ELF-1 (cell line): ENCODE measurements around the gene OXTR.
"Not testable (repeated sequence)": the region's sequence is repeated elsewhere in the genome, so short reads cannot be mapped to it uniquely, and the experiment has no call there.

Experiments
- DNase-seq: peaks from one replicate; pipeline ENCODE4 v3.0.0-alpha.2; 2016; ENCODE audit warnings: low read depth, low spot score

OXTR gene

GRCh38 chr3:8741581-8742261 lies 27.7 kb downstream of the OXTR start:
- peak; percentile 82 for DNase-seq

- DNase-seq = no peak
Observed at GRCh38 chr3:8739757-8740504, 29.5 kb downstream of the OXTR start.

GRCh38 chr3:8738639-8739038 lies 30.8 kb downstream of the OXTR start:
- no peak for DNase-seq

- DNase-seq = no peak
Observed at GRCh38 chr3:8737823-8738222, 31.6 kb downstream of the OXTR start.

- no peak for DNase-seq
Observed at GRCh38 chr3:8737301-8737700, 32.1 kb downstream of the OXTR start.

GRCh38 chr3:8736436-8736835 lies 33.0 kb downstream of the OXTR start:
- no peak for DNase-seq

GRCh38 chr3:8734908-8735307 lies 34.5 kb downstream of the OXTR start:
- no peak for DNase-seq

GRCh38 chr3:8734137-8734878 lies 35.1 kb downstream of the OXTR start:
- no peak for DNase-seq

DNA sequence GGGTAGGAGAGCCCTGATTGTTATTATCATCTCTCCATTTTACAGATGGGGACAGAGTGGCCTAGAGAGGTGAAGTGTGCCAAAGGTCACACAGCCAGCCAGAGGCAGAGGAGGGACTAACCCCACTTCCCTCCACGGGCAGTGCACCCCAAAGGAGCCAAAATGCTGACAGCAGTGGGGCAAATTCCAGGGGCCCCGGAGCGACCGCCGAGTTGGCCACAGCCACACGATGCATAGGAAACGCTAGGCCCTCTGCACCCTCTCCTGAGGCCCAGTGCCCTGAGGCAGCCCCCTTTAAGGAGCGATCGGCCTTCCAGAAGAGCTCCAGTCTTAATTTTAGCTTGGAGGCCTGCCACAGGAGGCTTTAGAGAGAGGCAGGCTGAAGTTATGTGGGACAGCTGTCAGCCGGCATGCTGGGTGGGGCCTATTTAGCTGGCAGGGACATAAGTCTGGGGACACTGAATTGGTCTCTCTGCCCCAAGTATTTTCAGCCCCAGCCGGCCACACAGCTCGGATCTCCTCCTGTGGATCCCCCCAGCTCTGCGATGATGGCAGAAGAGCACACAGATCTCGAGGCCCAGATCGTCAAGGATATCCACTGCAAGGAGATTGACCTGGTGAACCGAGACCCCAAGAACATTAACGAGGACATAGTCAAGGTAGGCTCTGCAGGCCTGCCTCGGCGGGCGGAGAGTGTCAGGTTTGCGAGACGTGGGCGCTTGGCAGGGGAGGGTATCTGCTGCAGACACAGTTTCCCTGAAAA lies 35.9 kb downstream of the OXTR start, which contains the start of gene CAV3:
Gene CAV3 (plus strand): TSS at position 471 of the 763 bp plus-strand sequence. CDS start 75 bp downstream, at position 546.
- DNase-seq = no peak

DNA sequence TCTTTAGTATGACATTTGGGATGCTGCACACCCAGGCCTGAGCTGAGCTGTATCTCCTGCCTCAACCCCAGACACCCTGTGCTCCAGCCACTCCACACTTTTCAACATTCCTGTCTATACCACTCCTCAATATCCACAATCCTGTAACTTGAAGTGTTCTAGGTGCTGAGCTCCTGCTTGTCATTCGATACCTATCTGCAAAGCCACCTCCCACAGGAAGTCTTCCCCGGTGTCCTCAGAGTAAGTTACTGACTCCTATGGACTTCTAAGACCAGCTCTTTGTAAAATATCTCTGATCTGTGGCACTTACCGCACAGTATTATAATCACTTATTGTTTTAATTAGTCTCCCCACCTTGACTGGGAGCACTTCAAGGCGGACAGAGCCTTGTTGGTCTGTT lies 37.0 kb downstream of the OXTR start:
- no peak for DNase-seq

- DNase-seq = no peak
Observed at GRCh38 chr3:8730656-8731055, 38.8 kb downstream of the OXTR start.

DNA sequence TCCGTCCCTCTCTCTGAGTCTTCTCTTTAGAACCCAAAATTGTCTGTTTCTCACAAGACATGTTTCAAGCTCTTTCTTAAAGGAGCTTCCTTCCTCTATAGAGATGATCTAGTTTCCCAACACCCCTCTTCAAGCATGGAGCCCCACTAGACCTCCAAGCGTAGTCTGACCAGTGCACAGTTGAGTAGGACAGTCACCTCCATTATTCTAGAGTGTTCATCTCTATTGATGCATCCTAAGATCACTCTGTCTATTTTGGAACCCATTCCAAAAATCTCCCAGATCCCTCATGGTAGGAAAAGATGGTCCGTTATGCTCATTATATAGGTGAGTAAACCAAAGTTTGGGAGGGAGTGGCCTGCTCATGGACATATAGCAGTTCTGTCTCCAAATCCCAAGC lies 39.9 kb downstream of the OXTR start:
- no peak for DNase-seq

DNA sequence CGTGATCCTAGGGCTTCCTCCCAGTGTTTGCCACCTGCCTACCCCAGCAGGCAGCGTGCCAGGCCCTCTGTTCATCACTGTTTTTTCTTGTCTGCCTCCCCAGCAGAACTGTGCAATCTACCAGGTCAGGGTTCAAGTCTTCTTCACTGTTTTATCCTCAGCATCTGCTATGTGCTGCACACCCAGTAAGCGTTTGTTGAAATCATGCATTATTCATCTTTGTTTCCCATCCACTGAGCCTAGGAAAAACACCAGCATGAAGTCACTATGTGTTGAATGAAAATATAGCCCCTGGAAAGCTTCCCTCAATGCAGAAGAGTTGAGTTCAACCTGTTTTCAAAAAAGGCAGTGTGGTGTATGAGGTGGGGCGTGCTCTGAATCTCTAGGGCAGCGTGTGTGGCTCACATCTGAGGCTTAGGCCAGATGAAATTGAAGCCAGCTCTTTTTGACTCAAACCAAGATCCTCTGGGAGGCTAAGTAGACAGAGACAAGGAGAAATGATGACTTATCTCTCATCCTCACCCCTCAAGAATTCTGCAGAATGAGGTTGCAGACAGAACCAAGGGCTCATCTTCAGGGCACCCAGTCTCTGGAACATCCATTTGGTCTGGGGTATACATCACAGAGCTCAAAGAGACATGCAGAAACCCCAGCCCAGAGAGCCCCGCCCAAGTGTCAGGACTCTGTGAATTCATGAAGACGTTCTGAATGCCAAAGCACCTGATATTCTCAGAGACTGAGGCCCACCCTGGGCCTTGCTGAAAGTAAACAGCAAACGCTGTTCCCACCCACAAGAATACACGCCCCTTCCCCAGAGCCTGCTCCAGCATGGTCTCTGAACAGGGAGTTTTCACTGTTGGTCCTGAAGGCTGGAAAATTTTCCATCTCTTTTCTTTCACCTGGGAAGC lies 41.6 kb downstream of the OXTR start:
- DNase-seq = no peak

GRCh38 chr3:8724108-8724752 lies 45.2 kb downstream of the OXTR start:
- no peak for DNase-seq

DNA sequence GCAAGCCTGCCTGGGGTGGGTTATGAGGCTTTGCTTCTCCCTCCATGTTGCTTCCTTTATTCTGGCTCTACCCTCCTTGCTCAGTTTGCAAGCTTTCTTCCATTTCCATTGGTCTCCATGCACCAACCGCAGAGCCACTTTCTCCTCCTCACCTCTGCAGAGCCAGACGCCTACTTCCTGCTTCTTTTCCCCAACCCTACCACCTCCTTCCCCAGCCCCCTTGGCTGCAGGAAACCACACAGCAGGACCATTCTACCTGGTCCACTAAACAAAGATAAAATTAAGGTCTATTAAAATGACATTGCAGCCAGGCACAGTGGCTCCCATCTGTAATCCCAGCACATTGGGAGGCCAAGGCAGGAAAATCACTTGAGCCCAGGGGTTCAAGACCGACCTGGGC lies 45.8 kb downstream of the OXTR start:
- DNase-seq = no peak

GRCh38 chr3:8722808-8723207 lies 46.6 kb downstream of the OXTR start:
- DNase-seq = no peak

- not testable (repeated sequence) for DNase-seq
Observed at GRCh38 chr3:8715757-8716156, 53.7 kb downstream of the OXTR start.

DNA sequence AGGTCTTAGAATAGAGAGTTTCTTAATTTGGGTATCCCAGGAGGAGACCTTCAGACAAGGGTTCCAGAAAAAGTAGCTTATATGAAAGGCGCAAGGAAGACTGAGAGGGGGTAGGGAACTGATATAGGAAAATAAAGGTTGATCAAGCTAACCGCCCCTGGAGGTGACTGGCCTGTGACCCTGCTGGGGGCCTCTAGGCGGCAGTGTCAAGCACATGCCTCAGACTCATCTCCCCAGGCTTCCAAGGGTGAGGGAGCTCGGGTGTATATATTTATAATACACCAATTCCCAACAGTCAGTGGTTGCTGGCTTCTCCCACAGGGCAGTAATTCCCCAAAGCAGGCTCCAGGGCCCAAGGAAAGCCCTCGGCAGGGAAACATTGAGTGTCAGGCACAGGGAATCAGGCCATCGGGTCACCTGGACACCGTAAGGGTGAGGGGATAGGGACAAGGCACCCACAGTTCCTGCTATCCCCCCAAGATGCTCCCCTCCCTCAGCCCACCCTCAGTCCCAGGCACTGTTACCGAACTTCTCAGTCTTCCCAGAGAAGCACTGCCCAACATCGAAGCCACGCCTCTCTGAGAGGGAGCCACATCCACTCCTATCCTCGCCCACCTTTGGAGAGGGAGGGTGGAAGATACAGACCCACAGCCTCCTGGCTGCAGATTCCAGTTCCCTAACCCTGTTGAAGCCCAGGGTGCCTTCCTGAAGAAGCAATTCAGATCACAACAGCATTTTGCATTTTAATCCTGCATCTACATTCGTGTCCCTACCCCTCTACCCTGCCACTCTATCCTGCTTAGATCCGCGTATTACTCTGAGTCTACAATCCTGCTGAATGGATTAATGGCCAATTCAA lies 55.3 kb downstream of the OXTR start:
- DNase-seq = peak; percentile 35

DNA sequence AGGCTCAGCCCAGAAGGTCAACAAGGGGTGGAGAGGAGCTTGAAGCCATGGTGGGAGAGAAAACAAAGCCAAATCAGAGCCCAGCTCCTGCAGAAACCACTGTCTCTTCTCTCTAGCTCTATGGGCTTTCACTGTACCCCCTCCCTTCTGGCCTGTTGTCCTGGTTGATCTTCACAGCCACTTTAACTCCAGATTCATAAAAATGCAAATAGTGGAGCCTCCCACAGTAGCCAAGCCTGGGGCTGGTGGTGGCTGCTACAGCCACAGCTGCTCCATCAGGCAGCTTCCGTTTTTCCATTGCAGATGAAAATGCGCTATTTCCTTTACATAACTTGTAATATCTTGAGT lies 56.5 kb downstream of the OXTR start:
- no peak for DNase-seq
